HG03066 (cell line): Measurements from ENCODE around the gene MAGEA12.
"Not testable (repeated sequence)": the region's sequence is repeated elsewhere in the genome, so short reads cannot be mapped to it uniquely, and the experiment has no call there.

Source experiments
- ATAC-seq: cut with Tn5 transposase; IDR thresholded peaks from one replicate; pipeline ENCODE4 v1.9.1; 2021; ENCODE audit warnings: low read depth; ENCODE audit not compliant: unreplicated experiment

MAGEA12 gene

GRCh38 chrX:152761582-152761981, 28.0 kb downstream of the MAGEA12 start:
- not testable (repeated sequence) for ATAC-seq

- not testable (repeated sequence) for ATAC-seq
Observed at GRCh38 chrX:152766562-152766961, 33.0 kb downstream of the MAGEA12 start.

- ATAC-seq: not testable (repeated sequence)
Observed at GRCh38 chrX:152769549-152770289, 36.2 kb downstream of the MAGEA12 start, which contains the start of gene MAGEA6. MAGEA6 (minus strand) TSS chrX:152769689; CDS start chrX:152767650, 2,039 bp downstream.

GRCh38 chrX:152787062-152787461, 53.5 kb downstream of the MAGEA12 start:
- peak; percentile 80 for ATAC-seq
